OCI-LY7 (cell line): ENCODE data around the gene PABPN1L. TPM values are rescaled to one million over a fixed set of nuclear protein-coding genes. Genes with fewer than 3 reads are reported as not detected.

Experiments
- BruUV-seq: library from RNA; stranded (reverse); fragments of 400-500 nt; replicated peaks from 2 replicates; lab custom pipeline; 2021; lab: Mats Ljungman, UMichigan
- CTCF ChIA-PET: fragments of 300-600 bp; sonication (Branson Sonifier 250); formaldehyde crosslinking; loops from one replicate; lab custom pipeline; 2022; ENCODE audit warnings: antibody characterized with exemption; ENCODE audit not compliant: unreplicated experiment; lab: Charles Lee
- POLR2A ChIA-PET: fragments of 300-600 bp; sonication (Branson Sonifier 250); formaldehyde crosslinking; loops from one replicate; lab custom pipeline; 2022; ENCODE audit warnings: antibody characterized with exemption; lab: Charles Lee
- DNase-seq: peaks from one replicate; pipeline ENCODE4 v3.0.0-alpha.2; 2015; ENCODE audit warnings: low spot score
- H2AFZ ChIP-seq: fragments of 200-600 bp; sonication (generic), shearing (Covaris generic); 2 replicates; pipeline ENCODE4 v1.6.1; 2014; ENCODE audit warnings: mild to moderate bottlenecking, antibody characterized with exemption, low read length, moderate library complexity
- H3K27ac ChIP-seq: fragments of 200-600 bp; sonication (generic); 2 replicates; pipeline ENCODE4 v1.5.1; 2014; ENCODE audit warnings: mixed run types, low read depth, mild to moderate bottlenecking, moderate library complexity, low read length, inconsistent platforms; ENCODE audit not compliant: poor library complexity, severe bottlenecking
- H3K36me3 ChIP-seq: fragments of 200-600 bp; sonication (generic); 2 replicates; pipeline ENCODE4 v1.6.1; 2014; ENCODE audit warnings: mild to moderate bottlenecking, antibody characterized with exemption, low read length, moderate library complexity, mixed read lengths; ENCODE audit not compliant: insufficient read depth
- H3K4me1 ChIP-seq: fragments of 200-600 bp; sonication (generic); 2 replicates; pipeline ENCODE4 v1.5.1; 2014; ENCODE audit warnings: mild to moderate bottlenecking, low read length; ENCODE audit not compliant: insufficient read depth, poor library complexity, severe bottlenecking
- H3K4me2 ChIP-seq: fragments of 200-600 bp; sonication (generic); 2 replicates; pipeline ENCODE4 v1.6.1; 2014; ENCODE audit warnings: mild to moderate bottlenecking, low read length
- H3K4me3 ChIP-seq: fragments of 200-600 bp; sonication (generic); 2 replicates; pipeline ENCODE4 v1.5.1; 2014; ENCODE audit warnings: mild to moderate bottlenecking, low read depth, low read length; ENCODE audit not compliant: poor library complexity, severe bottlenecking
- H3K79me2 ChIP-seq: fragments of 200-600 bp; sonication (generic); 2 replicates; pipeline ENCODE4 v1.6.1; 2016; ENCODE audit warnings: low read depth, mild to moderate bottlenecking, low read length, moderate library complexity, mixed read lengths; ENCODE audit not compliant: insufficient read depth
- H3K9me2 ChIP-seq: fragments of 200-600 bp; sonication (generic); 2 replicates; pipeline ENCODE4 v1.6.1; 2016; ENCODE audit warnings: mild to moderate bottlenecking, low read length, mixed read lengths; ENCODE audit not compliant: insufficient read depth
- H3K9me3 ChIP-seq: fragments of 200-600 bp; sonication (generic); 2 replicates; pipeline ENCODE4 v1.6.1; 2014; ENCODE audit warnings: mild to moderate bottlenecking, mixed run types, low read length, mixed read lengths
- H4K20me1 ChIP-seq: fragments of 200-600 bp; sonication (generic); 2 replicates; pipeline ENCODE4 v1.6.1; 2014; ENCODE audit warnings: mild to moderate bottlenecking, antibody characterized with exemption, low read length, moderate library complexity, mixed read lengths; ENCODE audit not compliant: insufficient read depth
- CTCF ChIP-seq: fragments of 200-600 bp; sonication (generic); conservative IDR thresholded peaks from 2 replicates; pipeline ENCODE4 v1.5.1; 2014; ENCODE audit warnings: mild to moderate bottlenecking, antibody characterized with exemption, low read length, moderate library complexity, mixed read lengths
- EZH2phosphoT487 ChIP-seq: fragments of 200-600 bp; sonication (generic); IDR thresholded peaks from 2 replicates; pipeline ENCODE4 v1.6.1; 2018; ENCODE audit warnings: low read depth, borderline replicate concordance, mild to moderate bottlenecking, mixed run types, antibody characterized with exemption, low read length, moderate library complexity, mixed read lengths
- intact Hi-C: fragments of 100-400 bp; cut with micrococcal nuclease; formaldehyde crosslinking; loops from one replicate; pipeline ENCODE4 v1.10.0; 2022; ENCODE audit not compliant: unreplicated experiment
- total RNA-seq, 2 experiments: library from RNA; depleted of rRNA in 1 of 2; stranded (reverse); fragments of >200 nt in 1 of 2; shearing (Covaris generic) in 1 of 2; gene quantifications; 2 replicates each; pipeline ENCODE4 v1.2.3, GENCODE V29; 2014 to 2022

Gene PABPN1L
- total RNA-seq, 2 experiments from 2014 or later = 0.38 TPM; not detected in 1

DNA sequence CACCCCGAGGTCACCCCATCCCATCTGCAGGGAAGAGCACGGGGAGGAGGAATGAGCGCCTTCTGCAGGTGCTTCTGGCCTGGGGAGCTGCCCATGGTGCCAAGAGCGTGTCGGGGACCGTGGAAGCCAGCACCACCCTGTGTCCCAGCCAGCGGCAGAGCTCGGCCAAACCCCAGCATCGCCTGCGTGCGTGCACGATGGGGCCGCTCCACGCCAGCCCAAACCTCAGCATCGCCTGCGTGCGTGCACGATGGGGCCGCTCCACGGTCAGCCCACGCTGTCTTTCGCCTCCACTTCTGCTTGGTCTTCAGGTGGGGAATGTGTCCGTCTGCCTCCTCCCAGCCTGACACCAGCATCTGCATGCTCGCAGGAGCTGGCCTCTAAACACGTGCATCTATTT lies 23.7 kb downstream of the PABPN1L start:
- CTCF ChIA-PET = no interaction called here

DNA sequence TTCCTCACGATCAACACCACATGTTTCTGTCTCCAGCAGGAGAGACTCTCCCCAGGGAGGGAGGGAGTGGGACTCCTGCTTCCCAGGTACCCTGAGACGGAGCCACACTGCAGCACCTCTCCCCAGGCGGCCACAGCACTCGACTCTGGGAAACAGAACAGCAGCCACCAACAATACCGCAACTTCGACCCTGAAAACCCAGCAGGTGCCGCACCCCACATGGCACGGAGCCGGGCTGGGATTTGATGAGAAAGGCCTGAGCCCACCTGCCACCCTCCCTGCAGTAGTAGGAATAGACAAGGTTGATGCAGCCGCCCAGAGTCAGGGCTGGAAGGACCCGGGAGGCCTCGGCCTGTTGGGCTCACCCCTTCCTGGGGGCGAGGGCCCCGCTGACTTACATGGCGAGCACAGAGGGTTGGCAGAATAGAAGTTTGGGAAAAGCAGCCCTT lies 24.1 kb downstream of the PABPN1L start:
- no peak overlapping the region for H3K4me2 ChIP-seq
- no peak for DNase-seq
- H4K20me1 ChIP-seq = no peaks in the 10 kb centered on the region
- H2AFZ ChIP-seq = no peak overlapping the region
- CTCF ChIA-PET = no interaction called here
- H3K9me3 ChIP-seq = no peaks in the 10 kb centered on the region
- no peaks in the 10 kb centered on the region for H3K4me1 ChIP-seq
- TF ChIP-seq CTCF (no peak), EZH2phosphoT487 (no peak)
- no peak overlapping the region for H3K4me3 ChIP-seq
- POLR2A ChIA-PET = no interaction called here
- no TSS peak for BruUV-seq
- no peaks in the 10 kb centered on the region for H3K36me3 ChIP-seq
- intact Hi-C loops = no loop called here
- H3K27ac ChIP-seq = no peak overlapping the region
- no peaks in the 10 kb centered on the region for H3K79me2 ChIP-seq
- H3K9me2 ChIP-seq = no peaks in the 10 kb centered on the region

More for the DNA sequence above, 23.7 kb downstream of the PABPN1L start:
- H3K79me2 ChIP-seq = no peaks in the 10 kb centered on the region
- no peak overlapping the region for H3K4me3 ChIP-seq
- intact Hi-C loops = no loop called here
- no peaks in the 10 kb centered on the region for H3K4me1 ChIP-seq
- H3K9me2 ChIP-seq = no peaks in the 10 kb centered on the region
- H3K4me2 ChIP-seq = no peak overlapping the region
- H2AFZ ChIP-seq = no peak overlapping the region
- DNase-seq = no peak
- H3K9me3 ChIP-seq = no peaks in the 10 kb centered on the region
- no peak overlapping the region for H3K27ac ChIP-seq
- BruUV-seq = no TSS peak
- TF ChIP-seq CTCF (no peak), EZH2phosphoT487 (no peak)
- no peaks in the 10 kb centered on the region for H3K36me3 ChIP-seq
- POLR2A ChIA-PET = no interaction called here
- H4K20me1 ChIP-seq = no peaks in the 10 kb centered on the region

DNA sequence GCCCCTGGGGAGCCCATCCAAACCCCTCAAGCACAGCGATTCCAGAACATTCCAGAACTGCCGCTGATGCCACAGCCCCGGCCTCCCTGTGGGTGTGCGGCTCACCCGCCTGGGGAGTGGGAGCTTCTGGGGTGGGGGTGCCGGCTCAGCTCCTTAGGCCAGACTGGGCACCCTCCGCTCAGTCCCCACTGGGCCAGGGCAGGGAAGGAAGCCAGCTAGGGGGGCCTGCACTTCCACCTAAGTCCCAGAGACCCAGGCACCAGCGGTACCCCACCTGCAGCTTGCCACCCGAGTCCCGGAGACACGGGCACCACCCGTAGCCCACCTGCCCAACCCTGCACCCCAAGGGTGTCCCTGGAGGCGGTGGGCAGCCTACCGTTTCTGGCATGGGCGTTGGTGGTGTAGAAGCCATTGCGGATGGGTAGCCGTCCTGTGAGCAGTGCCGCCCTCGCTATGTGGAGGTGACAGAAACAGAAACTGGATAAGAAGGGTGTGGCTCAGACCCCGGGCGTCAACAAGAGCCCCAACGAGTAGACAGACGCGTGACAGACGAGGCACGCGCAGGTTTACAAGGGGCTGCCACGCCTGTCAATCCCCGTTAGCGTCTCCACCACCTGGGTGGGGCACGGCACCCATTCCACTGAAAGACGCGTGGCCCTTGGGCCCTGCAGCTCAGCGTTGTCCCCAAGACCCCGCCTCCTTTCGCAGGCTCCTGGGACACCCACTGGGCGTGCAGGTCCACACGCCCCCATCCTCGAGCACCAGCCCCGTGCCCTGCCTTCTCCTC lies 24.7 kb downstream of the PABPN1L start:
- BruUV-seq = no TSS peak
- ChIA-PET POLR2A (no interaction called here), CTCF (no interaction called here)
- H3K79me2 ChIP-seq = no peaks in the 10 kb centered on the region
- H3K4me2 ChIP-seq = no peak overlapping the region
- no peak for DNase-seq
- H3K27ac ChIP-seq = no peak overlapping the region
- TF ChIP-seq EZH2phosphoT487 (no peak), CTCF (no peak)
- H3K9me2 ChIP-seq = no peaks in the 10 kb centered on the region
- no peaks in the 10 kb centered on the region for H3K36me3 ChIP-seq
- H4K20me1 ChIP-seq = no peaks in the 10 kb centered on the region
- no peak overlapping the region for H3K4me3 ChIP-seq
- intact Hi-C loops = no loop called here
- no peak overlapping the region for H2AFZ ChIP-seq
- no peaks in the 10 kb centered on the region for H3K9me3 ChIP-seq
- no peaks in the 10 kb centered on the region for H3K4me1 ChIP-seq
